Stimulated activated CD4-positive, alpha-beta T cell treated with anti-CD3 and anti-CD28 coated beads, Interleukin-1b, Interleukin-23, amount 100 ng/mL, for 1 hour (primary cell): ENCODE results near the gene RAB40C.
"Not testable (repeated sequence)": the region's sequence is repeated elsewhere in the genome, so short reads cannot be mapped to it uniquely, and the experiment has no call there.

Experiments used
- DNase-seq, 2 donors: peaks; one replicate each; pipeline ENCODE4 v3.0.0-alpha.2; 2020; ENCODE audit warnings: low read depth in 2 of 2

Gene RAB40C

DNA sequence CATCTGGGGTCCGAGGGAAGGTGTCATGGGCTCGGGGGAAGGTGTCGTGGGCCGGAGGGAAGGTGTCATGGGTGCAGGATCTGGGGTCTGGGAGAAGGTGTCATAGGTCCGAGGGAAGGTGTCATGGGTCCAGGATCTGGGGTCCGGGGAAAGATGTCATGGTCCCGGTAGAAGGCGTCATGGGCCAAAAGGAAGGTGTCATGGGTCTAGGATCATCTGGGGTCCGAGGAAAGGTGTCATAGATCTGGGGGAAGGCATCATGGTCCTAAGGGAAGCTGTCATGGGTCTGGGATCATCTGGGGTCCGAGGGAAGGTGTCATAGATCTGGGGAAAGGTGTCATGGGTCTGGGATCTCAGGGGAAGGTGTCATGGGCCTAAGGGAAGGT is 942 bp downstream of the RAB40C start:
- DNase-seq, result no peak

- no peak for DNase-seq
These were observed 1.4 kb downstream of the RAB40C start for GRCh38 chr16:591231-591630.

- DNase-seq, result no peak
These were observed 2.1 kb downstream of the RAB40C start for GRCh38 chr16:591892-592517.

- DNase-seq, result no peak
These were observed 2.8 kb downstream of the RAB40C start for GRCh38 chr16:592518-593306.

DNA sequence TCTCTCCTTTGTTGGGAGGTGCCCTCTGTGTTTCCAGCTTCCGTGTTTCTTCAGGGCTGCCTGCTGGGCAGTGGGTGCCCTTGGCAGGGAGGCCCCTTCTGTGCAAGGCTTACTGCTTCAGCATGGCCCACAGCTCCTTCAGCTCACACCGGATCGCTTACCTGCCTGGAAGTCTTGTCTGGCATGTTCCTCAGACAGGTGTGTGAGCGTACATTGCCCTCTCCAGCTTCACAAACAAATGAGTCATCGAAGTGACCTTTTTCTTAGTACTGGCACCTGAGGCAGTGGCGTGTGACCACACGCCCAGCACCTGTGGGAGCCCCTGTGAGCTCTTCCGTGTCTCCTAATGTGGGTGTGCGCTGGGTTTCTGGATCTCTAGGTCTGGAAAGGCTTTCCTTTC is 3.5 kb downstream of the RAB40C start:
- no peak for DNase-seq

GRCh38 chr16:593807-594206 is 3.9 kb downstream of the RAB40C start:
- DNase-seq, result no peak

- no peak for DNase-seq
These were observed 5.2 kb downstream of the RAB40C start for GRCh38 chr16:595094-595528.

GRCh38 chr16:595942-596735 is 6.3 kb downstream of the RAB40C start:
- no peak for DNase-seq

- no peak for DNase-seq
These were observed 6.8 kb downstream of the RAB40C start for GRCh38 chr16:596736-597060.

DNA sequence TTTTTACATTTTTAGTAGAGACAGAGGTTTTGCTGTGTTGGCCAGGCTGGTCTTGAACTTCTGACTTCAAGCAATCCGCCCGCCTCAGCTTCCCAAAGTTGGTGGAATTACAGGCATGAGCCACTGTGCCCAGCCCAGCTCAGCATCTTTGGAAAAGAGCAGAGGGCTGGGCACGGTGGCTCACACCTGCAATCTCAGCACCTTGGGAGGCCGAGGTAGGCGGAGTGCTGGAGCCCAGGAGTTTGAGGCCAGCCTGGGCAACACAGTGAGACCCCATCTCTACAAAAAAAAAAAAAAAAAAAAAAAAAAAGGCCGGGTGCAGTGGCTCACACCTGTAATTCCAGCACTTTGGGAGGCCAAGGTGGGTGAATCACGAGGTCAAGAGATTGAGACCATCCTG is 7.8 kb downstream of the RAB40C start:
- DNase-seq, result not testable (repeated sequence)

DNA sequence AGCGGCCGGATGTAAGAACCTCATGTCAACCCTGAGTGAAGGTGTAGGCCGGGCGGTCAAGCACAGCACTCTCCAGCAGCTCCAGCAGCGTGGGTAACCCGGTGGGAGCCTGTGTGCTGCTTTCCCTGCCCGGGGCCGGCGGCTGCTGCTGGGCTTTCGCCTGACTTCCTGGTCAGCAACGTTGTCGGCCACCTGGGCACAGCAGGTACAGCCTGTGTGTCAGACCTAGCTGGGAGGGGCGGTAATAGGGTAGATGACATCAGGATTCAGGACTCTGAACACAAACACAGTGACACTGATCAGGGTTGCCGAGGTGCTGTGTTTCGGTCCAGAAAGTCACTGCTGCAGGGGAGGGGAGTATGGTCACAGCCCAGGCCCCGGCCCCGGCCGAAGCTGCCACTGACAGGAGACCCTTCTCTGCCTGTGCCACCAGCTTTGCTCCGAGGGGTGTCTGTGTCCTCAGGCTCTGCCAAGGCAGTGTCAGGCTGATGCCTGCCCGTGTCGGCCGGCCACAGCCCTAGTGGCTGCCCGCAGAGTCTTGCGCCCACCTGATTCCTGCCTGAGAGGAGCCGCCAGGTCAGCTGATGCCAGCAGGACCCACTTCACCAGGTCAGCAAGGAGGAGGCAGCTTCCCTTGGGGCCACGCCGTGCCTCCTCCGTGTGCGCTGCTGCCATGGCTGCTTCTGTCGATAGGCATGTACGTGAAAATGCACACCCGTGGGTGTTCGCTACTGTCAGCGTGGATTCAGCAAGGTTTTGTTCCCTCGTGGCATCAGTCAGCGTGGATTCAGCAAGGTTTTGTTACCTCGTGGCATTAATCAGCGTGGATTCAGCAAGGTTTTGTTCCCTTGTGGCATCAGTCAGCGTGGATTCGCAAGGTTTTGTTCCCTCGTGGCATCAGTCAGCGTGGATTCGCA is 9.2 kb downstream of the RAB40C start:
- no peak for DNase-seq

GRCh38 chr16:600781-601180 is 10.9 kb downstream of the RAB40C start:
- no peak for DNase-seq

GRCh38 chr16:603933-604332 is 14.1 kb downstream of the RAB40C start:
- no peak for DNase-seq

DNA sequence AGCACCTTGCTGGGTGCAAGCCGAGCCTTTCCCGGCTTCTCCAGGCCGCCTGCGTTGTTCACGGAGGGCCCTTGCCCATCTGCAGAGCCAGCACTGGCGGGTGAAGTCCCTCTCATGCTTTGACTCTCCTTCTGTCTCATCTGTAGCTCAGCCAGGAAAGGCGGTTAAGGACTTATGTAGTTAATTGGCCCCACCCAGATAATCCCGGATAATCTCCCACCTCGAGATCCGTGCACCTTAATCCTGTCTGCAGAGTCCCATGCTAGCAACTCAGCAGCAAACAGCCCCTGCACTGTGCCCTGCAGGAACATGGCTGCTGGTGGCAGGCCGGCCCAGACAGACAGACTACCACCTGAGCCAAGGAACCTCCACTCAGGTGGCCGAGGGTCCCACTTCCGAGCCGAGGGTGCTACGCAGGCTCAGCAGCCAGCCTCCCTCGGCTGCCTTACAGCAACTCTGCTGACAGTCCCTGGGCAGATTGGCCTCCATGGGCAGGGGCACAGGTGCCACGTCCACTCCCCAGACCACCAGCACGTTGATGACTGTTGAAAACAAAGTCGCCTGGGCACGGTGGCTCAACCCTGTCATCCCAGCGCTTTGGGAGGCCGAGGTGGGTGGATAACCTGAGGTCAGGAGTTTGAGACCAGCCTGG is 16.9 kb downstream of the RAB40C start:
- no peak for DNase-seq

DNA sequence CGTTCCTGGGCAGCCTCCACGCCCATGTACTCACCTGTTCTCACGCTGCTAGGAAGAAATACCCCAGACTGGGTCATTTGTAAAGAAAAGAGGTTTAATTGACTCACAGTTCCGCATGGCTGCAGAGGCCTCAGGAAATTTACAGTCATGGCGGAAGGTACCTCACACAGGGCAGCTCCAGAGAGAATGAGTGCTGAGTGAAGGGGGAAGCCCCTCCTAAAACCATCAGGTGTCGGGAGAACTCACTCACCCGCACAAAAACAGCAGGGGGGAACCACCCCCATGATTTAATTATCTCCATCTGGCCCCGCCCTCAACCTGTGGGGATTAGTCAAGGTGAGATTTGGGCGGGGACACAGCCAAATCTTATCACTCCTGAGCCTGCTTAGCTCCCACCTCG is 18.2 kb downstream of the RAB40C start:
- no peak for DNase-seq

- DNase-seq, result no peak
These were observed 19.4 kb downstream of the RAB40C start for GRCh38 chr16:609316-609715.

DNA sequence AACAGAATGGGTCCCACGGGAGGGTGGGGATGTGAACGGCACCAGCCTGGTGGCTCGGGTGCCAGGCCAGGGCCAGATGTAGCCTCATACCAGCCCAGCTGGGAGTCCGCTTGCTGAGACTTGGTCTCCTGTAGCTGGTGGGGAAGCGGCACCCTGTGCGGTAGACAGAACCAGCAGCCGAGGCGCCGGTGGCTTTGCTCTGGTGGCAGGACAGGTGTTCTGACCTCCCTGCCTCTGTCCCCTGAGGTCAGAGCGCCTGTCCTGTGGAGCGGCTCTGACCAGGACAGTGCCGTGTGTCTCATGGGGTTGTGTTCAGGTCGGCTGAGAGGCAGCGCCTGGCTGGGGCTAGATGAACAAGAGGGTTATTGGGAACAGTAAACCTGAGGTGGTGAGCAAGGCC is 20.1 kb downstream of the RAB40C start:
- DNase-seq, result no peak

DNA sequence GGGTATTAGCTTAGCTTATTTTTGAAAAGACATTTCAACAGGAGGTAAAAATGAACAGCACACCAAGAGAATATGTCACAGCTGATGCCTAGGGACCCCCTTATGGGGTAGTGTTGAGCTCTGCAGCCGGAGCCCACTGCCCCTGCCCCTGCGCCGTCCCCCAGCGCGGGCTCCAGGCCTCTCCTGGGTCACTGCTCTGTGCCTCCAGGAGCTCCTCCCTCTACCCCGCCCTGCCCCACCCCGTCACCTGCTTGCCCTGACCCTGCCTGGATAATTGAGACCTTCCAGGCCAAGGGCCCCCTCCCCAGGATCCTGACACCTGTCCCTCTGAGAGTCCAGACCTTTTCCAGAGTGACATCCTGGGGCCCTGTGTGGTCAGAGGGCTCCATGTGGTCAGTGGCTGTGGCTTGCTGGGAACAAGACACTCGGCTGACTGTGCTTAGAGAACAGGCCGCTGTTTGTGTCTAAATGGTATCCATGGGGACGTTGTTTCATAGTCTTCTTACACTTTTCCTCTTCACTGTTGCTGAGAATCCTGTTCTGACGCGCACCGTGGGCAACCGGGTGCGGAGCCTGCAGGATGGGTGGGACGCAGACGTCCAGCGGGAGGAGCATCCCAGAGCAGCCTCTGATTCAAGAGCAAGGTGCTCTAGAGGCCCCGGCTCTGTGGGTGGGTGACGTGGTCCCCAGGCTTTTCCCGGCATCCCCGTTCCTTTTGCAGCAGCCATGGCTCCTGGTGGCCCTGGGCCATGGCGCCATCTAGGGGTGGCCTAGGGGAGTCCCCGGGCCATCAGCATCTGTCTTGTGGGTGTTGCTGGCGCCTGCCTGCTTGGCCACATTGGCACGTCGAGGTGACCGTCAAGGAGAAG is 20.9 kb downstream of the RAB40C start:
- DNase-seq, result peak in 1 of 2 donors; percentile 36

DNA sequence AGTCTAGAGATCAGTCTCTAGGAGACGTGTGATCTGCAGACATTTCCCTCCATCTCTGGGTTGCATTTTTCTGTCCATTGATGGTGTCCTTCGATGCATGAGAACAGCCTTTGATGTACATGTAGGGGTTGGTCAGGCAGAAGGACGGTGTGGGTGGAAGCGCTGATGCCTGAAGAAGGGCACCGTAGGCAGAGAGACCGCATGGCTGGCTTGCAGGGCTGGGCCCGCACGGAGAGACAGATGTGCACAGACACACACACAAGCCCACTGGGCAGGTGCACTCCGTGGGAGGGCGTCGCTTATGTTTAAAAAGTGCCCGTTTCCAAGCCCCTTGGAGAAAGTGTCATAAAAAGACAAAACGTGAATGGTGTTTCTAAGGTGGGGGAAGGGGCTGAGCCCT is 25.3 kb downstream of the RAB40C start:
- no peak for DNase-seq
